HG03521 (cell line): ENCODE measurements around the gene NEK4.

Source experiments
- ATAC-seq: cut with Tn5 transposase; IDR thresholded peaks from one replicate; pipeline ENCODE4 v1.9.1; 2021; ENCODE audit warnings: mild to moderate bottlenecking, moderate library complexity; ENCODE audit not compliant: unreplicated experiment

Gene NEK4

DNA sequence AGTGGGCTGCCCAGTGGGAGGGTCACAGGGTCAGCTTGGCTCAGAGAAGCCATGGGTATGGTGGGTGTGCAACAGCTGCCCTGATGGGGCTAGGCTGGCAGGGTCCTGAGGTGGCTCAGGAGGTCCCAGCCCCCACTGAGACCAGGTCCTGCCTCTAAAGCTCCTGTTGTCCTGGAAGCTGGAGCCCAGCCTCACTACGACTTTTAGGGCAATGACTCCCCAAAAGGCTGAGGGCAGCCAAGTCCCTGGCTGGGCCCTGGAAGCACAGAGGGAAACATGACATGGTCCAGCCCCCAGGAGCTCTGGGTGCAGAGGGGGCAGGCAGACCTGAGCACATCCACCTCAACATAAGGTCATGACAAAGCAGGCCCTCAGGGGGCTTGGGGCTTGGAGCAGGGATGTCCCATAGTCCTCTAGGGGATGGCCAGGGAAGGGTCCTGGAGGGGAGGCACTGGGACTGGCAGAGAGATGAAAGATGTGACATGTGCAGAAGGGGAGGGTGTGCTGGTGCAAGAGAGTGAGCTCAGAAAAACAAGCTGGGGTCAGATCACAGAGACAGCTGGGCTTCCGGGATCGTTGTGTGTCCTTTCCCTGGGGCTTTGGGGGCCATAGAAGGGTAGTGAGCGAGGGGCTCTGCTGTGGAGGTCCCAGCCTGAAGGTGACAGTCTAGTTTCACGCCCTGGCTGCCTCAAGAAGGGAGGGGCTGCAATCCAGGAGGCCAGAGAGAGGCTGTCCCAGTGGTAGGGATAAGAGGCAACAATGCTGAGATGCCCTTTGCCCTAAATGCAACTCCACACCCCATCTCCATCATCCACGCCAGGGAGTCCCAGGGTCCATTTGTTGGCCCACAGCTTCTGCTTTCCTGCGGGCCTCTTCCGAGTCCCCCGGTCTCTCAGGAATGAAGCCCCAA is 23.2 kb upstream of the NEK4 start:
- no peak for ATAC-seq

DNA sequence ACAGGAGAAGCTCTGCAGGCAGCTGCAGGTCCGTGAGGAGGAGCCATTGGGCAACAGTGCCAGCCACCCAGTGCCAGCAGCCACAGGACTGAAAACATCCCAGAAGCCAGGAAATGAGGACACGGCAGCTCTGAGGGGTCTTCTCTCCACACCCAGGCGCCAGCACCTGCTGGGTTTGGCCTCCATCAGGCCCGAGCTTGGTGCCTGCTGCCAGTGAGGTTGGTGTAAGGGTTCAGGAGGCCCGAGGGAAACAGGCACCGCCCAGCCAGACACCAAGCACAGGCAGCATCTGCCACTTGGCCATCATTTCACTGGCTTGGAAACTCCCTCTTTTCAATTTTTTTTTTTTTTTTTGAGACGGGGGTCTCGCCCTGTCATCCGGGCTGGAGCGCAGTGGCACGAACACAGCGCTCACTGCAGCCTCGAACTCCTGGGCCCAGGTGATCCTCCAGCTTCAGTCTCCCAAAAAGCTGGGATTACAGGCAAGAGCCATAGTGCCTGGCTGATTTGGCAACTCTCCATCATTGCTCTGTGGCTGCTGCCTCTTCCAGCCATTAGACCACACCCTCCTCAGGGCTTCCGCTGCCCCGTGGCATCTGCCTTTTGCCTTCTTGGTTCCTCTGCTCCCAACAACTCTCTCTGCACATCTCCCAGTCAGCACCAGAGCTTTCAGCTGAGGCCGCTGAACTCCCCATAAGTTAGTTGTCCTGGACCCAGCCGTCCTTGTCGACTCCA is 22.4 kb upstream of the NEK4 start:
- ATAC-seq, result no peak

DNA sequence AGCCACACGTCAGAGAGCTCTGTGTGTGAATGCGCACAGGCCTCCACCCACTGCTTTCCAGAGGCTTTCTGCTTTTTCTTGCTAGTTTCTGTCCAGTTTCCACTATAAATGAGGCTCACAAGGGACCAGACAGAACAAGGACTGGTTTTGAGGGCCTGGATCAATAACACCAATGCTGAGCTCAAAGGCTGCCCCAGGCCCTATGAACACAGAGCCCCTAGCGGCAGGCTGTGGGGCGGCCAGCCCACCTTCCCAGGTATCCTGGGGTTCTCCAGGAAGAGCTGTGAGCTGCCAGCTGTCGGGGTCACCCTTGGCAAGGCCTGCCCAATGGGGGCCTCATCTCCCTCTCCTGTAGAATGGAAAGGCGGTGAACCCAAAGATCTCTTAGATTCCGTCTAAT is 21.7 kb upstream of the NEK4 start:
- no peak for ATAC-seq

DNA sequence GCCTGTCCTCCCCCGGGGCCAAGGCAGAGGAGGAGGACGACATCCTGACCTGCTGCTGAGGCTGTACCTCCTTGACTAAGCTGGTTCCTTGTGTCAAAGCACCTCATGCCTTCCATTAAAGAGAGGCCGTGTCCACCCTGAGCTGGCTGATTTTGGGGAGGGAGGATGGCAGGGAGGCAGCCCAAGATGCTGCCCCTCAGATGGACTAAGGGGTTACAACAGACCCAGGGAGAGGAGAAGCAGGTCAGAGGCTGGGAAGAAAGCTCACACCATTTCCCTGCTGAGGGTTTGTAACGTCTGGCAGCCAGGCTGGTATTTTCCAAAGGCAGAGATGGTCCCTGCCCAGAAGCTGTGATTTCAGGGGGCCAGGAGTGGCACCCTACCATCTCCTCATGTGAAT is 21.2 kb upstream of the NEK4 start:
- ATAC-seq, result no peak

DNA sequence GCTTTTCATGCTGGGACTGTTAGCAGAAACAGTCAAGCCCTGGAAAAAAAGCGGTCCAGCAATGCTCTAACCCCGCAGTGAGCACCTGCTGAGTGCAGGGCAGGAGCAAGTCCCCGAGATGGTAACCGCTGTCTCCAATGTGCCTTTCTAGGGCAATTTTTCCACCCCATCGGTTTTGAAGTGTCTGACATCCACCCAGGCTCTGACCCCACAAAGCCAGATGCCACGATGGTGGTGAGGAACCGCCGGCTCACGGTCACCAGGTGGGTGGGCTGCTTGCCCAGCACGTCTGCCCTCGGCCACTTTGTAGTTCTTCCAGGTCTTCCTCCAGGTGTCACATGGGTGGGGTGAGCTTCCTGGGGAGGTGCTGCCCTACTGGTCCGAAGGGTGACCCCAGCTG is 20.6 kb upstream of the NEK4 start:
- no peak for ATAC-seq

DNA sequence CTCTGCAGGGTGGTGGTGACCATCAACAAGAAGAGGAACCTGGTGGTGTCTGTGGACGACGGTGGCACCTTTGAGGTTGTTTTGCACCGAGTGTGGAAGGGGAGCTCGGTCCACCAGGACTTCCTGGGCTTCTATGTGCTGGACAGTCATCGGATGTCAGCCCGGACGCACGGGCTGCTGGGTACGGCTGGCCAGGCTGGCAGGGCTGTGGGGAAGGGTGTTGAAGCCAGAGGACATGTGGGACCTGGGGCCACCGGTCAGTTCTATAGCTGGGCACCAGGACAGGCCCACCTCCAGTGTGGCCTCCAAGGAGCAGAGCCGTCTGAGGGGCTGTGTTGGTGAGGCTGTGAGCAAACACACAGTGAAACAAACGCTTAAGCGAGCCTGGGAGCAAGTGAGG is 20.0 kb upstream of the NEK4 start:
- no peak for ATAC-seq

DNA sequence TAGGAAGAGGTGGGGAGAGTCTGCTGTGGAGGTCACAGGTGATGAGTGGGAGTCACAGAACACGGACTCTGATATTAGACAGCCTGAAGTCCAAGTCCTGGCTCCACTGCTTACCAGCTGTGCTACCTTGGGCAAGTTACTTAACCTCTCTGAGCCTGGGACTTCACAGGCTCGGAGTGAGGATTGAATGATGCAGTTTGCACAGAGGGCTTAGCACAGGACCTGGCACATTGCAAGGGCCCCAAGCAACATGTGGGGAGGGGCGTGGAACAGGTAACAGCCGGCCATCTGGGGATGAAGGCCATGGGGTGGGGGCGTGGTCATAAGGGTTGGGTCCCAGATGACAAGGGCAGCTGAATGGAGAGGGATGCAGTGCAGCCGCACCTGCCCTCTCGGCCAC is 19.6 kb upstream of the NEK4 start:
- no peak for ATAC-seq

DNA sequence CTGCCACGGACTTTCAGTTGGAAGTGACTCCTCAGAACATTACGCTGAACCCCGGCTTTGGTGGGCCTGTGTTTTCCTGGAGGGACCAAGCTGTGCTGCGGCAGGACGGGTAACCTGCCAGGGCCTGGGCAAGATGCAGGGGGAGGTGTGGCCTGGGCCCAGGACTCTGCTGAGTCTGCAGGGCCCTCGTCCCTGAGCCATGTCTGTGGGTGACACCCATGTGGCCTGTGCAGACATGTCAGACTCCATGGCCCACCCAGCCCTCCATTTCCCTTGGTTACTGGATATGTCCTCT is 19.0 kb upstream of the NEK4 start:
- no peak for ATAC-seq

DNA sequence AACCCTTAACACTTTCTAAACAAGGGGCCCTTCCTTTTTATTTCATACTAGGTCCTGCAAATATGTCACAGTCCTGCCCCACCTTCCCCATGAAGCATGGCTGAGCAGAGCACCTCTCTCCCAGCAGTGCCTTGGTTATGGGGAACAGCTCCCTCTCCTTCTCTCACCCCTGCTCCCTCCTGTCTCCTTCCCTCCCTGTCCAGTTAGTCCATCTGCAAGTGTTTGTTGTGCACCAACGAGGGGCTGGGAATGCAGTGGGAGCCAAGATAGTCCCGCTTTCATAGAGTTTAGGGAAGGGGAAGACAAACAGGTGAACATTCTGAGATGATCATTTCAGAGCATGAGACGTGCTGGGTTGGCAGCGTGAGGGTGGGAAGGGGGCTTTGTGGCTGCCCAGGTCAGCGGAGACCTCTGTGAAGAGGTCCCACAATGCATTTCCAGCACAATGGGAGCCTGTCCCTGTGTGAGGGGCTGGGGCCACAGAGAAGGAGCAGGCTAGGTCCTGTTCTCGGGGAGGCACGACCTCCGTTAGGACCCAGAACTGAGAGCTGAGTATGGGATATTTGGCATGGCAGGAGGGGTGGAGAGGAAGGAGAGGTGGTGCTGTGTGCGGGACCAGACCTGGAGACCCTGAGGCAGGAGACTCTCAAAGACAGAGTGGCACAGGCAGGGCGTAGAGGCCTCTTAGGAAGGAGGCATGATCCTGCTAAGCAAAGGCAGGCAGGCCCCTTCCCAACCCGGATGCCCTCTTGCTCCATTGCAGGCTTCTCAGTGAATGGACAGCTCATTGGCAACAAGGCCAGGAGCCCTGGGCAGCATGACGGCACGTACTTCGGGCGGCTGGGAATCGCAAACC is 18.4 kb upstream of the NEK4 start:
- ATAC-seq, result no peak

DNA sequence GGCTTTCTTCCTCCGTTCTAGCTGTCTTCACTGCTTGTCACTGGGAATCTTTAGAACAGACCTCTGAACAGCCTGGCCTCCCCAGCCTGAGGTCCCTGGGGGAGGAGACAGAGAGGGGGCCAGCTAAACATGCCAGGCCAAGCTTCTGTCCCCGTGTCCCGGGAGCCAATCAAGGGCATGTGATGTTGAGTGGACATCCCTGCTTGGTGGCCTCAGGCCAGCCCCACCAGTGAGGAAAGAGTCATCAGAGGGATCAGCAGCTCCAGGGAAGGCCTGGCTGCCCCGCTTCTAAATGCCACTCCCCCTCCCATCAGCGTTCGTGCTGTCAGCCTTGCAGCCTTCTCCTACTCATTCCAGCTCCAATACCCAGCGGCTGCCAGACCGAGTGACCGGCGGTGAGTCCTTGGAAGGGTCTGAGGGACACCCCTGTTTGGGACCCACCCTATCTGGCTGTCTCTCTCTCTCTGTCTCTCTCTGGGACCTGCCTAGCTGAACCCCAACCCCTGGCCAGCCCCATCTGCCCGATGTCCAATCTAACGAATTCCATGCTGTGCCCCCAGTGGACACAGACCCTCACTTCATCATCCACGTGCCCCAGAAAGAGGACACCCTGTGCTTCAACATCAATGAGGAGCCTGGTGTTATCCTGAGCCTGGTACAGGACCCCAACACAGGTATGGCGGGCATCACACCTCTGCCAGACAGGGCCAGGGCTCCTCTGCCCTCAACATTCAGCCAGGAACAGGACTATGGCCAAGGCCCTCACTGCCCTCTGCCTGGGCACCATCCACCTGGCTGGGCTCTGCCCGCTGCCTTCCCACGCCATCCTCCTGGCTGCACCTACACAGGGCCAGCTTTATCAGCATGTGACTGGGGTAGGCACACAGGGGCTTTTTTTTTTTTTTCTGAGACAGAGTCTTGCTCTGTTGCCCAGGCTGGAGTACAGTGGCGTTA is 17.2 kb upstream of the NEK4 start:
- ATAC-seq, result no peak

DNA sequence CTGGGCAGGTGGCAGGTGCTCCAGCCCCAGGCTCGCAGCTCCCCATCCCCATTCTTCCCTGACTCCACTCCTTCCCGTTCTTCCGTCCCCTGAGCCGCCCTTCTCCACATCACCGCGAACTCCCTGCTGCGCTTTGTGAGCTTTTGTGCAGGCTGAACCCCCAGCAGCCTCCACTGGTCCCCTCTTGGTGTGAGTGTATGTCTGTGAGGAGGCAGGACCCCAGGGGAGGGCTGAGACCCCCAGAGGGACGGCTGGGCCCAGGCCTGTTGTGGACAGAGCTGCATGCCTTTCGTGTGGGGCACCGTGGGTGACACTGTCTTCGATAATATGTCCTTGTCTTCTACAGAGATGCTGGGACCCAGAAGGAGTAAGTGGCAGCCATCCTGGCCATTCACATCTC is 16.5 kb upstream of the NEK4 start:
- ATAC-seq, result no peak

DNA sequence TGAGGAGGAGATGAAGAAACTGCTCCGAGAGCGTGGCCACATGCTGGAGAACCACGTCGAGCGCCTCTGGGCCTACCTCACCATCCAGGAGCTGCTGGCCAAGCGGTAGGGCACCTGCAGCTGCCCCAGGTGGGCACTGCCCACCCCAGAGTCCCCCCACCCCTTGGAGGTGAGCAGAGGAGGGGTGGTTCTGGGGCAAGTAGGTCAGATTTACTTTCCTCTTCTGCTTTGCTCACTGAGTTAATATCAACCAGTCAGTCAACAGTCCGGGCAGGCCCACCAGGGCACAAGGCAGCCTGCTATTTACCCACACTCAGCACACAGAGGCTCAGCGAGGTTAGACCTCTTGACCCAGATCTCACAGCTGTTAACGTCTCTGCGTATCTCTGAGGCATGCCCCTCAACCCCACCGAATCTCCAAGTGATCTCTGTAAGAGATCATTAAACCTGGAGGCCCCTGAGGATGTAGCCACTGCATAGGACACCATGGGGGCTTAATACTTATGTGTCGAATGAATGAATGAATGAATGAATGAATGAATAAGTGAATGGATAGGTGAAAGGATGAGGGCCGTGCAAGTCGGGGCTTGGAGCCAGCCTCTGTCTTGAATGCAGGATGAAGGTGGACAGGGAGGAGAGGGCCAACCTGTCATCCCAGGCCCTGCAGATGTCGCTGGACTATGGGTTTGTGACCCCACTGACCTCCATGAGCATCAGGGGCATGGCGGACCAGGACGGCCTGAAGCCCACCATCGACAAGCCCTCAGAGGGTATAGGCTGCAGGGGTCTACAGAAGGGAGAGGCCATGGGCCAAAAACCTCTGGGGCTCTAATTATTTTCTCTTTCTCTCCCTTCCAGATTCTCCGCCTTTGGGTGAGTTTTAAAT is 15.8 kb upstream of the NEK4 start:
- ATAC-seq, result no peak

DNA sequence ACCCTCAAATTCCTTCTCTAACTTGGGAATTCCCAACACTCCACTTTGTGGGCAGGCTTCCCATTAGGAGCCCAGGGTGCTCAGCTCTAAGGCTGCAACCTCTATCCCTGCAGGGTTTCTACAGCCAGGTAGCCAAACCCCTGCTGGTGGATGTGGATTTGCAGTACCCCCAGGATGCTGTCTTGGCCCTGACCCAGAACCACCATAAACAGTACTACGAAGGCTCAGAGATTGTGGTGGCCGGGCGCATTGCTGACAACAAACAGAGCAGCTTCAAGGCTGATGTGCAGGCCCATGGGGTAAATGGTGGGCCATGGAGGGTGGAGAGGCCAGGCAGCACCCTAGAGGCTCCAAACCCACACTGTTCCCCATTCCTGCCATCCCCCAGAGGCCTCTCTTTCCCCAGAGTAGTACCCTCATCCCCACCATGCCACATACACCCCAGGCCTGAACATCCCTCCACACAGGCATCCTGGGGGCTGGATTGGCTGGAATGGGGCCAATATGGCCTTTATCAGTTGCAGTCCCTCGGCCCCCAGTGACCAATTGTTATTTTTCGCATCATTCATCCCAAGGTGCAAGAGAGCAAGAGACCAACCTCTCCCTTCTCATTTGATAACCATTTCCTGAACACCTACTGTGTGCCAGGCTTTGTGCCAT is 14.3 kb upstream of the NEK4 start:
- no peak for ATAC-seq

DNA sequence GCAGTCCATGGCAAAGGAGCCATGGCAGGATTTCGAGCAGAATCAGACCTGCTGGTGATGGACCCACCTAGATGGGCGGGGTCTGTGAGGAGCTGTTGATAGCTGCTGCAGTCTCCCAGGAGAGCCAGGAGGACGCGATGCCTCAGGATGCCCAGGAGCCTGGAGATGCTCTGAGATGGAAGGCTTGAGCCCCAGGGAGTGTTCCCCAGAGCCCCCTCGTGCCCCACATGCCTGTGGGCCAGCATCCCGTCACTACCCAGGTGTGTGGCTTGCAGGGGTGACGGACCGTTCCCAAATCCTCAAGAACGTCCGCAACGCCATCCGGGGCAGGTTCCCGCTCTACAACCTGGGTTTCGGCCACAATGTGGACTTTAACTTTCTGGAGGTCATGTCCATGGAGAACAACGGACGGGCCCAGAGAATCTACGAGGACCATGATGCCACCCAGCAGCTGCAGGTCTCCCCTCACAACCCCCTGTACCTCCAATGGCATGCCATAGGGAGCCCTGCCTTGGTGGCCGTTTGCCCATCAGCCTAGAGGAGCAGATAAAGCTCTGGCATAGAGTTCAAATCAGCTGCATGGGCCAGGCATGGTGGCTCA is 13.4 kb upstream of the NEK4 start:
- ATAC-seq, result no peak

DNA sequence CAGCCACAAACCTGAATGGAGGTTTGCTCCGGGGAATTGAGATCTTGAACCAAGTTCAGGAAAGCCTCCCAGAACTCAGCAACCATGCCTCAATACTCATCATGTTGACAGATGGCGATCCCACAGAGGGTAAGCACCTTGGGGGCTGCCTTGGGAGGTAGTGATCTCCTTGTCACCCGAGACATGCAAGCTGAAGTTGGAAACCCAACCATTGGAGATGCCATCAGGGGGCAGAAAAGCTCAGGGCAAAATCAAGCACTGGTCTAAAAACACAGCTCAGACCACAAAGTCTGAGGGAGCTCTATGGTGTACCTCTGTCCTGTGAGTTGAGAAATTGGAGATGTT is 12.4 kb upstream of the NEK4 start:
- no peak for ATAC-seq

DNA sequence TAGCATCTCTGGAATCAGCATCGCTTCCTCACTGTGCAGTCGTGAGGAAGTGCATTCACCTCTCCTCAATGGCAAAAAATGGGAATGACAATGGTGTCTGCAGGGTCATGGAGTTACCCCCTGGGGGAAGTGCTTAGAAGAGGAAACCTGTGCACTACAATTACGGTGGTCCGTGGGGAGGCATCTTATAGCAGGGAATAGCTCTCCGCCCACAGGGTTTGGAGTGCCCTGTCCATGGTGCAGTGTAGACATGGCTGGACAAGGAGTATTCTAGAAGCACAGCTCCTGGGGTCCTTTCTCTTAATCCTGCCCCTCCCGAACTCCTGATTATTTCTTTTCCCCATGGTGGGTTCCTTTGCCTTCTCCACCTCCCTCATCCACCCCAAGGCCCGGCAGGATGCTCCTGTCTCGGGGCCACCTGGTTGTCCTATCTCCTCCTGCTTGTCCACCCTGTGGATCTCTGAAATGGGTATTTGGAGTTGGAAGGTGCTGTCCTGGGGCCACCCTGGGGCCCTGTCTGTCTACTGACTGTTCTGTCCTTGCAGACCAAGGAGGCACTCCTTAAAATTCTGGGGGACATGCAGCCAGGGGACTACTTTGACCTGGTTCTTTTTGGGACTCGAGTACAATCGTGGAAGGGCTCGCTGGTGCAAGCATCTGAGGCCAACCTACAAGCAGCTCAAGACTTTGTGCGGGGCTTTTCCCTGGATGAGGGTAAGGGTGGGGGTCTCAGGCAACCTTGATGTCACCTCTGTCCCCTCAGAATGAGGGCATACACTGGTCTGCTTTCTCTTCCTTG is 11.9 kb upstream of the NEK4 start:
- ATAC-seq, result no peak

DNA sequence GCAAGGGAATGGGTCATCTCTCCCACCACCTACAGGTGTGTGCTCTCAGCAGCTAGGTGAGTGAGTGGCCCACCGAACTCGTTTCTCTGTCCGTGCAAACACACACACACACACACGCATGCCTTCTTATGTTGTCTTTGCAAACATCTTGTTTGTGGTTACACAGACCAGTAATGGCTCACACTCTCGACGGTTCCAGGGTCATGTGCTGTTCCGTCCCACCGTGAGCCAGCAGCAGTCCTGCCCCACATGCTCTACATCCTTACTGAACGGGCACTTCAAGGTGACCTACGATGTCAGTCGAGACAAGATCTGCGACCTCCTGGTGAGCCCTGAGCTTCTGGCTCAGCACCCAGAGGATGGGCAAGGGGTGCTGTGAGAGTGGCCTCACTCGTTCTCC is 11.0 kb upstream of the NEK4 start:
- no peak for ATAC-seq
